BE2C (cell line): Measurements from ENCODE around the gene RAB10.

Experiments
- DNase-seq: peaks from one replicate; pipeline ENCODE4 v3.0.0-alpha.2; 2020
- H3K27me3 ChIP-seq: fragments of 250-450 bp; sonication (Bioruptor Pico); 2 replicates; pipeline ENCODE4 v1.5.1; 2020; ENCODE audit warnings: mild to moderate bottlenecking
- H3K36me3 ChIP-seq: fragments of 250-450 bp; sonication (Bioruptor Pico); 2 replicates; pipeline ENCODE4 v1.5.1; 2020; ENCODE audit warnings: mild to moderate bottlenecking
- H3K4me1 ChIP-seq: fragments of 250-450 bp; sonication (Bioruptor Pico); 2 replicates; pipeline ENCODE4 v1.5.1; 2020
- H3K4me3 ChIP-seq: 2 replicates; pipeline ENCODE4 v1.5.1; 2011; ENCODE audit warnings: low read depth, low read length
- H3K9me3 ChIP-seq: fragments of 250-450 bp; sonication (Bioruptor Pico); 2 replicates; pipeline ENCODE4 v1.5.1; 2020
- TF ChIP-seq, protein P1 (sequence below): IDR thresholded peaks from 2 replicates; pipeline ENCODE4 v1.5.1; 2012; ENCODE audit warnings: mild to moderate bottlenecking, low read depth, low read length

RAB10 gene

GRCh38 chr2:26178746-26179436, 145.0 kb downstream of the RAB10 start:
- Histone ChIP-seq H3K9me3 (no peaks in the 10 kb centered on the region), H3K36me3 (no peaks in the 10 kb centered on the region), H3K4me1 (peaks cover 15% of the 10 kb centered on the region), H3K4me3 (peak overlapping the region; percentile 62), H3K27me3 (no peaks in the 10 kb centered on the region)
- TF ChIP-seq, protein P1, sequence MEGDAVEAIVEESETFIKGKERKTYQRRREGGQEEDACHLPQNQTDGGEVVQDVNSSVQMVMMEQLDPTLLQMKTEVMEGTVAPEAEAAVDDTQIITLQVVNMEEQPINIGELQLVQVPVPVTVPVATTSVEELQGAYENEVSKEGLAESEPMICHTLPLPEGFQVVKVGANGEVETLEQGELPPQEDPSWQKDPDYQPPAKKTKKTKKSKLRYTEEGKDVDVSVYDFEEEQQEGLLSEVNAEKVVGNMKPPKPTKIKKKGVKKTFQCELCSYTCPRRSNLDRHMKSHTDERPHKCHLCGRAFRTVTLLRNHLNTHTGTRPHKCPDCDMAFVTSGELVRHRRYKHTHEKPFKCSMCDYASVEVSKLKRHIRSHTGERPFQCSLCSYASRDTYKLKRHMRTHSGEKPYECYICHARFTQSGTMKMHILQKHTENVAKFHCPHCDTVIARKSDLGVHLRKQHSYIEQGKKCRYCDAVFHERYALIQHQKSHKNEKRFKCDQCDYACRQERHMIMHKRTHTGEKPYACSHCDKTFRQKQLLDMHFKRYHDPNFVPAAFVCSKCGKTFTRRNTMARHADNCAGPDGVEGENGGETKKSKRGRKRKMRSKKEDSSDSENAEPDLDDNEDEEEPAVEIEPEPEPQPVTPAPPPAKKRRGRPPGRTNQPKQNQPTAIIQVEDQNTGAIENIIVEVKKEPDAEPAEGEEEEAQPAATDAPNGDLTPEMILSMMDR = no peak
- DNase-seq = peak; percentile 63

DNA sequence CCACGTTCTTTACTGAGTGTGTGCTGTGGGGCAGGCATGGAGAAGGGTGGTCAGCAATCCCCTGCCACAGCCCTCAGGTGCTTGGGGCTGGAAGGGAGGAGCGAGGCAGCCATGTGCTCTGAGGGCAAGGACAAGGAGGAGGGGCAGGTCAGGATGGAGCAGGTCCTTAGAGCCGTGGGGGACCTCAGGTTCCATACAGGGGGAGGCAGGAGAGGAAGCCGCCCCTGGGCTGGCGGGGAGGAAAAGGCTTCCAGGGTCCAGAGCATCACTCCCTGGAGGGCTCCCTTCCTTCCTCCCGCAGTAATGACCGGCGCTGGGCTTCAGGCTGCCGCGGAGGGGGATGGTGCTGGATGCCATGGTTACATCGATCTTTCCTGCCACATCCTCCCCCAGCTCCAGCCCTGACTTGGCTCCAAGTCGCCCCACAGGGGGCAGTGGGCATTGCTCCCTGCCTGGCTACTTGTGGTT, 145.6 kb downstream of the RAB10 start:
- H3K27me3 ChIP-seq = no peaks in the 10 kb centered on the region
- TF ChIP-seq, protein P1 = no peak

DNA sequence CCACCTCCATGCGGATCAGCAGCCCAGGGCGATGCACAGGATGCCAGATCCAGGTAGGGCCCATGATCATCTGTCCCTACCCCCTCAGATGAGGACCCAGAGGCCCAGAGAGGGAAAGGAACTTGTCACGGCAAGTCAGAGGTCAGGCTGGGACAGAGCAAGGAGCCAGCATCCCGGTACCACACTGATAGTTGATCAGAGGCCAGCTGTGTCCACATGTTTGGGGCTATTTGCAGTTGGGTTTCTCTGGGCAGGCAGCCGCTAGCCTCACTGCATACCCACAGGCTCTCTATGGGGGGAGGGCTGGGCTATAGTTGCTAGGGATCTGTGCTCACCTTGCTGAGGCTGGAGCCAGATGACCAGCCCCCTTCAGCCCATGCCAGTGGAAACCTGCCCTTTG, 148.6 kb downstream of the RAB10 start:
- H3K4me1 ChIP-seq = peaks cover 5% of the 10 kb centered on the region
- H3K4me3 ChIP-seq = no peak overlapping the region
- no peaks in the 10 kb centered on the region for H3K9me3 ChIP-seq
- TF ChIP-seq, protein P1 = no peak
- H3K36me3 ChIP-seq = no peaks in the 10 kb centered on the region
- DNase-seq = no peak
- no peaks in the 10 kb centered on the region for H3K27me3 ChIP-seq

More for the DNA sequence above, 145.6 kb downstream of the RAB10 start:
- peak; percentile 50 for DNase-seq
- H3K4me3 ChIP-seq = peak overlapping the region; percentile 62
- peaks cover 15% of the 10 kb centered on the region for H3K4me1 ChIP-seq
- H3K36me3 ChIP-seq = no peaks in the 10 kb centered on the region
- no peaks in the 10 kb centered on the region for H3K9me3 ChIP-seq

GRCh38 chr2:26182887-26183630, 149.2 kb downstream of the RAB10 start:
- DNase-seq = no peak
- no peak overlapping the region for H3K4me3 ChIP-seq
- no peaks in the 10 kb centered on the region for H3K36me3 ChIP-seq
- no peaks in the 10 kb centered on the region for H3K9me3 ChIP-seq
- TF ChIP-seq, protein P1 = no peak
- no peaks in the 10 kb centered on the region for H3K27me3 ChIP-seq
- peaks cover 5% of the 10 kb centered on the region for H3K4me1 ChIP-seq

- H3K4me3 ChIP-seq = no peak overlapping the region
- no peak for DNase-seq
- TF ChIP-seq, protein P1 = no peak
- H3K9me3 ChIP-seq = no peaks in the 10 kb centered on the region
- H3K27me3 ChIP-seq = no peaks in the 10 kb centered on the region
- H3K4me1 ChIP-seq = peaks cover 5% of the 10 kb centered on the region
- no peaks in the 10 kb centered on the region for H3K36me3 ChIP-seq
These were observed 150.2 kb downstream of the RAB10 start for GRCh38 chr2:26184121-26184520.
